Fibroblast of gingiva (primary cell): ENCODE data around the gene FAM20C.
A peak's percentile ranks its signal among the peaks of the same experiment; 100 is the strongest.
"Not testable (repeated sequence)": the region's sequence is repeated elsewhere in the genome, so short reads cannot be mapped to it uniquely, and the experiment has no call there.

Source experiments
- DNase-seq: peaks from one replicate; pipeline ENCODE4 v3.0.0-alpha.2; 2011; ENCODE audit warnings: low read depth

Gene FAM20C

GRCh38 chr7:174716-175115 lies 17.7 kb upstream of the FAM20C start:
- no peak for DNase-seq

- no peak for DNase-seq
Observed at GRCh38 chr7:175955-176354, 16.4 kb upstream of the FAM20C start.

GRCh38 chr7:176381-176780 lies 16.0 kb upstream of the FAM20C start:
- no peak for DNase-seq

GRCh38 chr7:176786-177459 lies 15.4 kb upstream of the FAM20C start:
- DNase-seq, result no peak

GRCh38 chr7:178444-178843 lies 13.9 kb upstream of the FAM20C start:
- no peak for DNase-seq

- DNase-seq, result no peak
Observed at GRCh38 chr7:179209-179681, 13.1 kb upstream of the FAM20C start.

- DNase-seq, result no peak
Observed at GRCh38 chr7:179948-180694, 12.2 kb upstream of the FAM20C start.

- no peak for DNase-seq
Observed at GRCh38 chr7:181738-182137, 10.6 kb upstream of the FAM20C start.

GRCh38 chr7:182502-182901 lies 9.9 kb upstream of the FAM20C start:
- DNase-seq, result not testable (repeated sequence)

- DNase-seq, result no peak
Observed at GRCh38 chr7:183496-184292, 8.7 kb upstream of the FAM20C start.

- peak; percentile 59 for DNase-seq
Observed at GRCh38 chr7:184294-185264, 7.8 kb upstream of the FAM20C start.

GRCh38 chr7:186516-187113 lies 5.8 kb upstream of the FAM20C start:
- no peak for DNase-seq

- DNase-seq, result no peak
Observed at GRCh38 chr7:187227-187927, 5.0 kb upstream of the FAM20C start.

- DNase-seq, result no peak
Observed at GRCh38 chr7:188174-188573, 4.2 kb upstream of the FAM20C start.

GRCh38 chr7:188727-189500 lies 3.5 kb upstream of the FAM20C start:
- no peak for DNase-seq

- no peak for DNase-seq
Observed at GRCh38 chr7:189719-190118, 2.7 kb upstream of the FAM20C start.

GRCh38 chr7:190196-190595 lies 2.2 kb upstream of the FAM20C start:
- DNase-seq, result no peak

- peak; percentile 82 for DNase-seq
Observed at GRCh38 chr7:191105-191980, 1.0 kb upstream of the FAM20C start.
